ENCODE measurements around the gene RWDD4.

- TF ChIP-seq CTCF (IDR thresholded peaks at IDR 0.05), result no peak
- TF ChIP-seq EZH2 (IDR thresholded peaks at IDR 0.05), result no peak
- no peak for TF ChIP-seq EZH2phosphoT487 (IDR thresholded peaks at IDR 0.05)
Measured at GRCh38 chr4:183670251-183670650, 11.3 kb upstream of the RWDD4 start.

Measured in neural progenitor cell (in vitro differentiated cells).